Right hindlimb (tissue), 1 donor: ENCODE data around the gene APOL6.
"Not testable (repeated sequence)": the region's sequence is repeated elsewhere in the genome, so short reads cannot be mapped to it uniquely, and the experiment has no call there.

Experiments
- DNase-seq: peaks from one replicate; pipeline ENCODE4 v3.0.0-alpha.2; 2018

The APOL6 gene

GRCh38 chr22:35638410-35638809, 9.8 kb upstream of the APOL6 start:
- peak; percentile 93 for DNase-seq

GRCh38 chr22:35641494-35642120, 6.6 kb upstream of the APOL6 start:
- no peak for DNase-seq

GRCh38 chr22:35642305-35642741, 5.9 kb upstream of the APOL6 start:
- no peak for DNase-seq

GRCh38 chr22:35643991-35644390, 4.3 kb upstream of the APOL6 start:
- no peak for DNase-seq

DNA sequence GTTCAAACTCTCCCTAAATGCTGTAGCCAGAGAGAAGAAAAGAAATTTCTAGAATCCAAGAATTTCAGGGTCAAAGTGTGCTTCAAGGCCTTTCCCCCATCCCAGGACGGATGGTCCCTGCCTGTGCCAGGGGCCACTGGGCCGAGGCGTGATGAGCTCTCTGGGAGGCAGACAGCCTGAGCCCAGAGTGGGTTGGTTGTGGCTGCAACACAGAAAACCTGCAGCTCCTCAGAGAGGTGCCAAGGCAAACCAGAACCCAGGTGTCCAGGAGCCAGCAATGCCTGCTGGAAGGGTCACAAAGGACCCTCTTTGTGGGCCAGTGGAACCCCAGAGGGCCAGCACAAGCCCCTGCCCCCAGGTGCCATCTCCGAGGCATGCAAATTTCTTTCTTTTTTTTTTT, 2.6 kb upstream of the APOL6 start:
- DNase-seq = no peak

DNA sequence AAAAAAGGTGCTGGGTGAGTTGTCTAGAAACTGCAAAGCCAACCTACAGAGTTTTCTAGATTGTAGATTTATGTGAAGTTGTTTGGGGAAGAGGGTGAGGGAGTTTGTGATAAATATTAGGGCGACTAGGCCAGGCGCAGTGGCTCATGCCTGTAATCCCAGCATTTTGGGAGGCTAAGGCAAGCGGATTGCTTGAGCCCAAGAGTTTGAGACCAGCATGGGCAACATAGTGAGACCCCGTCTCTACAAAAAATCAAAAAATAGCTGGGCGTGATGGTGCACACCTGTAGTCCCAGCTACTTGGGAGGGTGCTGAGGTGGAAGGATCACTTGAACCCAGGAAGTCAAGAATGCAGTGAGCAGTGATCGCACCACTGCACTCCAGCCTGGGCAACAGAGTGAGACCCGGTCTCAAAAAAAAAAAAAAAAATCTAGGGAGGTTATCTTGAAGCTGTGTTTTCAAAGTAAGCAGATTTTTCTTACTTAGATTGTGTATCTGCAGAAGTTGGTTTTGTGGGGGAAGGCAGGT, 844 bp downstream of the APOL6 start:
- DNase-seq = no peak

DNA sequence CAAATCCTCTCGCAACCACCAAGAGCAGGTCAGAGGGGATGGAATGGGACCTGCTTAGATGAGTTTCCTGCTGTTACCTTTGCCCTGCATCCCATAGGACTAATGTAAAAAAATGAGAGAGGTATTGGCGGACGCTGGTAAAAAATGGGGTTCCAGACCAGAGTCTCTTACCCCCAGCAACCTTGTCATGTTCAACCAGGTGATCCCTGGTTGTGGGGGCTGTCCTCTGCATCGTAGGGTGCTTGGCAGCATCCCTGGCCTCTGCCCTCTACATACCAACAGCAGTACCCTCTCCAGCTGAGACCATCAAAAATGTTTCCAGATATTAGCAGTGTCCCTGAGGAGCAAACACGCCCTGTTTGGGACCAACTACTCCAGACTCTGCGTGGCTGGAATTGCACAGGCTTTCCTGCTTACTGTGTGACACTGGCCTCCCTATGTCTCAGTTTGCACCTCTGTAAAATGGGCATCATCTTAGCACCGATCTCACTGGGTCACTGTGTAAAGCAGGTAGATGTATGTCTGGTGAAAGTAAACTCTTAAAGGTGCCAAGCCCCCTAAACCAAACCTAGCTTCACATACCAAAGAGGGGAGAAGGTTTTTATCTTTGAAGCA, 1.5 kb downstream of the APOL6 start:
- no peak for DNase-seq

GRCh38 chr22:35651085-35651484, 2.8 kb downstream of the APOL6 start:
- no peak for DNase-seq

- no peak for DNase-seq
Observed at GRCh38 chr22:35653824-35654223, 5.6 kb downstream of the APOL6 start.

DNA sequence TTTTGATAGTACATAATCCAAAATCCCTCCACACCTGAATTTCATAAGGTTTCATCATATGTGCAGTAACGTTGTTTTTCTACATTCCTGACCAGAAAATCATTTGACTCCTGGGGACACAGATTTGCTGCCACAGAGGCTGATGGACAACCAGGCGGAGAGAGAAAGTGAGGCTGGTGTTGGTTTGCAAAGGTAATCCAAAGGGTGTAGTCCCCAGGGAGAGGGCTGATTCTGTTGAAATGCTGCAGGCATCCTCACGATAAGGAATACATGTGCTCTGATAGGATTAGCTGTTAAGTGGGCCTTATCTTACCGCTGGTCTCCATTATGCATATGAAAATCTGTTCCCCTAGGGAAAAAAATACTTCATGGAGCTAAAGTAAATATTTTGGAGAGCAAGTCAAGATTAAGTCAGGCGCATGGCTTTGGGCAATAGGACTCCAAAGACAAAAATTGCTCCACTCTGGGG, 8.1 kb downstream of the APOL6 start:
- DNase-seq = no peak

GRCh38 chr22:35657571-35658312, 9.5 kb downstream of the APOL6 start:
- DNase-seq = no peak

GRCh38 chr22:35660291-35661127, 12.3 kb downstream of the APOL6 start:
- no peak for DNase-seq

DNA sequence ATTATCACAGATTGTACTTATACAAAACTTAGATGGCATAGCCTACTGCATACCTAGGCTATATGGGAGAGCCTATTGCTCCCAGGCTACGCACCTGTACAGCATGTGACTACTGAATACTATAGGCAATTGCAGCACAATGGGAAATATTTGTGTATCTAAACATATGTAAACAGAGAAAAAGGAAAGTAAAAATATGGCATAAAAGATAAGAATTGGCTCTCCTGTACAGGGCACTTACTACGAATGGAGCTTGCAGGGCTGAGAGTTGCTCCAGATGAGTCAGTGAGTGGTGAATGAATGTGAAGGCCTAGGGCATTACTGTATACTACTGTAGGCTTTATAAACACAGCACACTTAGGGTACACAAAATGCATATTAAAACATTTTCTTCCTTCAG, 13.2 kb downstream of the APOL6 start:
- DNase-seq = no peak

DNA sequence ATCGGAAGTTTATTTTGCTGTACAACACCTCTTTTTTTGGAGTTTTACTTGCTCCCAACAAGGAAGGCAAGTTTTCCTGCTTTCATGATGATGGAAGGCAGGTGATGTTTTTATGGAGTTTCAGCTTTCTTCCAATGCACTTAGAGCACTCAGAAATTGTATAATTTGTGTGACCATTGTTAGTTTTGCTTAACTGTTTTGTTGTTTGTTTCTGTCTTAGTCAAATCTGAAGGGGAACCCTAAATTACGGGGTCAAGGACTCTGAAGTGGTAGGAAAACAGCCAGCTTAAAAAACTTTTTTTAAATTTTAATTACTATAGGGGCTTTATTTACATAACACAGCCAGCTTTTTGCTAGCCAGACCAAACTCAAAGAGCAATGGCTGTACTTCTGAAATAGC, 14.7 kb downstream of the APOL6 start:
- DNase-seq = no peak

DNA sequence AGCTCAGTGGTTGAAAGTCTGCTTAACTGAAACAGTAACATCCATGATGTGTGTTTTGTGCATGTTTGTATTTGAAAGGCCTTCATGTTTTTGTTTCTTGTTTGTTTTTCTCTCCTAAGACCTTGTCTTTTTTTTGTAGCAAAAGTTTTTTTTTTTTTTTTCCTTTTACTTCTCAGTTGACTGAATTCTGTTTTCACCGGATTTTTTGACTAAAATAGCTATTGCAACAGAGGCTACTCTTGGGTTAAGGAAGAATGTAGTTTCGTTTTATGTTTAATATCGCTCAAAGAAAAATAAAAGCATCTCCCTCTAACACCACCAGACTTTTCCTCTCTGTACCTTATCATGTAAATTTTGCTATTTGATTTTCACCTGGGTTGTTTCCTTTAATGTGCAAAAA, 15.1 kb downstream of the APOL6 start:
- DNase-seq = no peak

GRCh38 chr22:35664955-35665587, 16.8 kb downstream of the APOL6 start:
- no peak for DNase-seq

DNA sequence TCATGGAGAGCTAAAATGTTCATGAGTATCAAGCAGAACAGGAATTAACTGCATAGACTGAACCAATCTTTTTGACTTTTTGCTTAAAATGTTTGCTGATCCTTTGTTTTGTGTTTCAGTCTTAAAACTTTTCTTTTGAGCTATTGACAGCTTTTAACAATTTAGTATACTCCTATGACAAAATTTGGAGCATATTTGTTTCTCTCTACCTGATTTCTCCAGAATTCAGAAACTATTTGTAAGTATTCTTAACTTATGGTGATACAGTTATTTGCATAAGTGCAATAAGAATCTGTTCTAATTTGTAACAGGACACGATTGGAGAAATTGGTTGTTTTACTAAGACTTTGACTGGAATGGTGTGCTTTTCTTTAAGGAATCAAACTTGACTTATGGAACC, 18.5 kb downstream of the APOL6 start:
- DNase-seq = not testable (repeated sequence)

- DNase-seq = no peak
Observed at GRCh38 chr22:35674335-35674734, 26.1 kb downstream of the APOL6 start.

DNA sequence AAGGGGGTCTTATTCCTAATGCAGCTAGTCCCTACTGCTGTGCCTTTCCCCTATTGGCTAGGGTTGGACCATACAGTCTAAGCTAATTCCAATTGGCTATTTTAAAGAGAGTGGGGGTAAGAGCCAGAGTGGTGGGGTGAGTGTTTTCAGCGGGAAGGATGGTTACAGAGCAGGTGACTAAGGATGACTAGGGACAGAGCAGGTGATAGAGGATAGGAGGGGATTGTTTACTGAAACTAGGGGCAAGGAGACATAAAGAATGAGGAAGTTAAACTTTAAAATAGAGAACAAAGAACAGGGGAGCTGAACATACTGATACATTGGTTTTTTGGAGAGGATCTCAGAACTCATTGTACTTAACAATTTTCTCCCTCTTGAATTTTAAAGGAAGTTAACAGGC, 27.8 kb downstream of the APOL6 start:
- not testable (repeated sequence) for DNase-seq

DNA sequence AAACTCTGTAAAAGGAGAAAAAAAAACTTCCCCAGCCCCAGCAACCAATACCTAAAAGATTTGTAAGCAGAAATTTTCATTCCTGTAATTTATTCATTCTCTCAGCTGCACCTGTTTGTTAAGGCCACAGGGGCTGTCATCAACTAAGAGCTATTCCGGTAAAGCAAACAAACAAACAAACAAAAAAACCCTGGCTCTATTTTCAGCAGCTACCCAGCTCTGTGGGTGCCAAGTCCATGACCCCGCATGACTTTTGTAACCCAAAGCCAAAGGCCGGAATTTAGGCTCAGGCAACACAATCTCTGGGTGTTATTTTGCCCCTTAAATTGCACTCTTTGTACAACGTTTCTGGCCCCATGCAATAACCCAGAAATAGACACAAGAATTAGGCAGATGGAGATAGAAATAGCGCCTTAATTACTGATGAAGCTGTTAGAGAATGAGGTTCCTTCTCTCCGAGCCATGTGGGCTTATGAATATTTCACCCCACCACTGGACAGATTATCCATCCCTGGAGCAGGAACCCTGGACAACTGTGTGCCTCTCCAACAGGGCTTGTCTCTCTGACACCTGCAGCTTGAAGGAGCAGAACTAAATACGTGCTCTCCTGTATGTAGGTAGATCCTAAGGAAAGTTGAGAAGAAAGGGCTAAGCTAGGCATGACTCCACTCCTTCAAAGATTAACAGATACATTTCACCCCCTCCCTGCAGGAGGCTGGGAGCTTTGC, 29.4 kb downstream of the APOL6 start:
- DNase-seq = no peak

GRCh38 chr22:35678836-35679235, 30.6 kb downstream of the APOL6 start:
- DNase-seq = no peak

- not testable (repeated sequence) for DNase-seq
Observed at GRCh38 chr22:35679492-35679891, 31.2 kb downstream of the APOL6 start.
